Measurements from ENCODE around the gene HOMEZ. TPM values are rescaled to one million over a fixed set of nuclear protein-coding genes. Genes with fewer than 3 reads are reported as not detected.

HOMEZ gene
- total and polyA plus RNA-seq, 10 of the 15 experiments (the other 5 are each of a cell fraction or from before 2014, with no cell fraction given): 2.6 to 19.3 (median 13.0) TPM

GRCh38 chr14:23286902-23287479 is 1.1 kb upstream of the HOMEZ start (continued):
- no peak for TF ChIP-seq BCL3 (IDR thresholded peaks at IDR 0.05; ENCODE audit: borderline replicate concordance, insufficient read depth, low read depth, low read length, poor library complexity, severe bottlenecking)
- TF ChIP-seq CTCF (IDR thresholded peaks at IDR 0.05 in 2 of 3, conservative IDR thresholded peaks at IDR 0.05 in 1 of 3; ENCODE audit: control insufficient read depth in 2 of 3, extremely low read depth in 1 of 3, insufficient read depth in 1 of 3, low read depth in 3 of 3, low read length in 3 of 3): no peak
- no peak for TF ChIP-seq FOXM1 (IDR thresholded peaks at IDR 0.05; ENCODE audit: low read depth, low read length)
- no peak for TF ChIP-seq E2F8 (IDR thresholded peaks at IDR 0.05; ENCODE audit: low read depth, partially characterized antibody)
- TF ChIP-seq ZNF24 (IDR thresholded peaks at IDR 0.05): no peak
- no peak for TF ChIP-seq RAD21 (IDR thresholded peaks at IDR 0.05; ENCODE audit: insufficient read depth, low read depth, low read length)
- no peak for TF ChIP-seq MLLT1 (IDR thresholded peaks at IDR 0.05)
- TF ChIP-seq ZNF687 (IDR thresholded peaks at IDR 0.05): no peak

Data from GM12878 (cell line).